K562 (cell line): ENCODE measurements around the gene OSBPL3. TPM values are rescaled to one million over a fixed set of nuclear protein-coding genes. Genes with fewer than 3 reads are reported as not detected.

ENCODE experiments used
- BCOR ChIP-seq: fragments of 450-650 bp; IDR thresholded peaks from 2 replicates; pipeline ENCODE4 v1.6.1; 2016
- FUS ChIP-seq: fragments of 200-400 bp; formaldehyde crosslinking; optimal IDR thresholded peaks from 2 replicates; pipeline ENCODE3; 2017; ENCODE audit warnings: low read depth, low read length
- HNRNPL ChIP-seq: fragments of 200-400 bp; formaldehyde crosslinking; IDR thresholded peaks from 2 replicates; pipeline ENCODE4 v1.6.1; 2017; ENCODE audit warnings: low read depth, mild to moderate bottlenecking, low read length
- HNRNPLL ChIP-seq: fragments of 200-400 bp; formaldehyde crosslinking; IDR thresholded peaks from 2 replicates; pipeline ENCODE4 v1.6.1; 2017; ENCODE audit warnings: low read length, low read depth, mild to moderate bottlenecking; ENCODE audit not compliant: poor library complexity, severe bottlenecking
- MGA ChIP-seq: fragments of 450-650 bp; IDR thresholded peaks from 2 replicates; pipeline ENCODE4 v1.6.1; 2016; ENCODE audit warnings: mild to moderate bottlenecking, moderate library complexity
- PCBP1 ChIP-seq: fragments of 200-400 bp; formaldehyde crosslinking; IDR thresholded peaks from 2 replicates; pipeline ENCODE4 v1.6.1; 2018; ENCODE audit warnings: mild to moderate bottlenecking, low read depth, low read length; ENCODE audit not compliant: poor library complexity, severe bottlenecking
- RBFOX2 ChIP-seq: fragments of 200-400 bp; formaldehyde crosslinking; IDR thresholded peaks from 2 replicates; pipeline ENCODE4 v1.6.1; 2017; ENCODE audit warnings: low read depth, mild to moderate bottlenecking, low read length, moderate library complexity
- TEAD1 ChIP-seq, 2 experiments: fragments of 450-650 bp in 1 of 2; sonication (generic) in 1 of 2; formaldehyde crosslinking; IDR thresholded peaks; 2 replicates each; pipeline versions ENCODE4 v1.4.0 to v1.8.0; 2020 to 2022; ENCODE audit warnings: mild to moderate bottlenecking in 2 of 2, missing genetic modification reagents in 1 of 2
- ZBED1 ChIP-seq: IDR thresholded peaks from 2 replicates; pipeline ENCODE4 v1.6.1; 2014
- ZBTB11 ChIP-seq, 3 experiments: fragments of 200-800 bp in 1 of 3; fragments of 250-450 bp in 1 of 3; fragments of 450-650 bp in 1 of 3; sonication (Bioruptor Pico) in 1 of 3; sonication (Bioruptor generic) in 1 of 3; formaldehyde crosslinking in 1 of 3; IDR thresholded peaks; 2 replicates each; pipeline versions ENCODE4 v1.6.1 to v1.8.0; 2016 to 2022; ENCODE audit warnings: mild to moderate bottlenecking in 2 of 3, missing genetic modification characterization in 2 of 3, missing compliant biosample characterization in 1 of 3, moderate library complexity in 1 of 3
- polyA plus RNA-seq, 8 experiments: library from polyadenylated mRNA; depleted of rRNA in 4 of 8; stranded (reverse) in 5 of 8; unstranded in 3 of 8; fragments of >200 nt; fragmentation: Nextera tagmentation in 2 of 8; fragmentation: Illumina TruSeq in 1 of 8; extraction: Ambion mirVana in 2 of 8; extraction: Trizol in 1 of 8; gene quantifications; 2 replicates each; pipeline versions ENCODE4 v1.2.1 to v1.2.3, GENCODE V29; 2011 to 2014; ENCODE audit warnings: inconsistent platforms in 1 of 8, missing spikeins in 1 of 8
- total RNA-seq, 7 experiments: library from RNA; depleted of rRNA in 6 of 7; stranded (reverse); fragments of >200 nt in 6 of 7; fragmentation: Illumina TruSeq in 2 of 7; extraction: Trizol in 2 of 7; gene quantifications; 2 replicates each; pipeline versions ENCODE4 v1.2.1 to v1.2.3, GENCODE V29; 2011 to 2021; ENCODE audit warnings: low replicate concordance in 1 of 7

Gene OSBPL3
- total and polyA plus RNA-seq, 9 of the 15 experiments (the other 6 are each of a cell fraction or from before 2014, with no cell fraction given): 4.8 to 37.2 (median 26.5) TPM

DNA sequence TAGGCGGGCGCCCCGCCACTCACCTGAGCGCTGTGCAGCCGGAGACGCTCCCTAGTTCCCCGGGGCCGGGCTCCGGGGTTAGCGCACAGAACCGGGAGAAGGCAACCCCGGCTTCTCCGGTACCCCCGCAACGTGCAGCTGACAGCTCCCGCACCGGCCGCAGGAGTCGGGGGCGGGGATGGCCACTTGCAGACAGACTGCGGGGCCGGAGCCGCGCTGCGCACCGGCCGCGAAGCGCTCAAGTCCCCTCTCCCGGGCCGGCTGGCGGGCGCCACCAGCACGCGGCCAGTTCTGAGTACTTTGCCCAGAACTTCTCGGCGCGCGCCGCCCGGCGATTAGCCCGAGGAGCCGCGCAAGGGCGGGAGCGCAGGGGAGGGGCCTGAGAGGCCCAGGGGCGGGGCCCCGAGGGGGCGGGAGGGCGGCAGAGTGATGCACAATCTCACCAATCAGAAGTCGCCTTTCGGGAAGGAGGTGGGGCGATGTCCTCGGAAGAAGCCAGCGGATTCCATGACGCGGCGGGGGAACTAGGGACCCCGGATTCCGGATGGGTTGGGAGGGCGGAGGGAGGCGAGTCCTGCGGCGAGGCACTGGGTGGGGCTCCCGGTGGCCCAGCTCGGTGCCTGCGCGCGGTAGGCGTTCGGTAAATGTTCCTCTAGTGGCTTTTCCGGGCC lies at the start of gene OSBPL3 (continued):
- TF ChIP-seq MGA (peak; percentile 79), HNRNPL (0 out of 2 replicates have a peak, but pooled peaks have one; percentile 57), ZBTB11 (CRISPR knock-in tag; IDR thresholded peaks at IDR 0.05) (0 out of 6 replicates have a peak, but pooled peaks of 1 of the 3 experiments have one; percentile 12), ZBED1 (peak; percentile 31; the same call in 1 of the 2 replicates), HNRNPLL (peak; percentile 17), TEAD1 (CRISPR knock-in tag; IDR thresholded peaks at IDR 0.05) (0 out of 4 replicates have a peak, but pooled peaks of 1 of the 2 experiments have one; percentile 70), RBFOX2 (peak; percentile 90), BCOR (no peak), PCBP1 (peak; percentile 76), FUS (peak; percentile 63)
